Keratinocyte (primary cell): ENCODE measurements around the gene STRN4.

Experiments
- EZH2 ChIP-seq: IDR thresholded peaks from one replicate; pipeline ENCODE4 v1.6.1; 2012; ENCODE audit warnings: inconsistent platforms, mild to moderate bottlenecking, low read length, moderate library complexity
- TF ChIP-seq, protein P1 (sequence below), 3 experiments: IDR thresholded peaks in 1 of 3; conservative IDR thresholded peaks in 1 of 3; optimal IDR thresholded peaks in 1 of 3; 2 replicates in 2 of 3; 3 replicates in 1 of 3; pipeline versions ENCODE3 to v1.5.1; 2011; ENCODE audit warnings: low read length in 3 of 3, mild to moderate bottlenecking in 3 of 3, moderate library complexity in 2 of 3, control low read depth in 1 of 3, inconsistent platforms in 1 of 3; ENCODE audit not compliant: insufficient read depth in 2 of 3; ENCODE audit errors: extremely low read depth in 1 of 3

- TF ChIP-seq, protein P1, sequence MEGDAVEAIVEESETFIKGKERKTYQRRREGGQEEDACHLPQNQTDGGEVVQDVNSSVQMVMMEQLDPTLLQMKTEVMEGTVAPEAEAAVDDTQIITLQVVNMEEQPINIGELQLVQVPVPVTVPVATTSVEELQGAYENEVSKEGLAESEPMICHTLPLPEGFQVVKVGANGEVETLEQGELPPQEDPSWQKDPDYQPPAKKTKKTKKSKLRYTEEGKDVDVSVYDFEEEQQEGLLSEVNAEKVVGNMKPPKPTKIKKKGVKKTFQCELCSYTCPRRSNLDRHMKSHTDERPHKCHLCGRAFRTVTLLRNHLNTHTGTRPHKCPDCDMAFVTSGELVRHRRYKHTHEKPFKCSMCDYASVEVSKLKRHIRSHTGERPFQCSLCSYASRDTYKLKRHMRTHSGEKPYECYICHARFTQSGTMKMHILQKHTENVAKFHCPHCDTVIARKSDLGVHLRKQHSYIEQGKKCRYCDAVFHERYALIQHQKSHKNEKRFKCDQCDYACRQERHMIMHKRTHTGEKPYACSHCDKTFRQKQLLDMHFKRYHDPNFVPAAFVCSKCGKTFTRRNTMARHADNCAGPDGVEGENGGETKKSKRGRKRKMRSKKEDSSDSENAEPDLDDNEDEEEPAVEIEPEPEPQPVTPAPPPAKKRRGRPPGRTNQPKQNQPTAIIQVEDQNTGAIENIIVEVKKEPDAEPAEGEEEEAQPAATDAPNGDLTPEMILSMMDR (optimal IDR thresholded peaks at IDR 0.05 in 1 of 3, IDR thresholded peaks at IDR 0.05 in 1 of 3, conservative IDR thresholded peaks at IDR 0.05 in 1 of 3; ENCODE audit: extremely low read depth in 1 of 3, insufficient read depth in 2 of 3, low read length in 3 of 3), result no peak
- TF ChIP-seq EZH2, result no peak
Measured at GRCh38 chr19:46736531-46737297, 9.5 kb downstream of the STRN4 start.
